Stimulated activated naive CD4-positive, alpha-beta T cell (primary cell): Measurements from ENCODE around the gene DIPK1A.

ENCODE experiments used
- DNase-seq, 6 experiments: peaks; one replicate each; lab custom pipeline; 2025; lab: John Stamatoyannopoulos, UW

Gene DIPK1A

DNA sequence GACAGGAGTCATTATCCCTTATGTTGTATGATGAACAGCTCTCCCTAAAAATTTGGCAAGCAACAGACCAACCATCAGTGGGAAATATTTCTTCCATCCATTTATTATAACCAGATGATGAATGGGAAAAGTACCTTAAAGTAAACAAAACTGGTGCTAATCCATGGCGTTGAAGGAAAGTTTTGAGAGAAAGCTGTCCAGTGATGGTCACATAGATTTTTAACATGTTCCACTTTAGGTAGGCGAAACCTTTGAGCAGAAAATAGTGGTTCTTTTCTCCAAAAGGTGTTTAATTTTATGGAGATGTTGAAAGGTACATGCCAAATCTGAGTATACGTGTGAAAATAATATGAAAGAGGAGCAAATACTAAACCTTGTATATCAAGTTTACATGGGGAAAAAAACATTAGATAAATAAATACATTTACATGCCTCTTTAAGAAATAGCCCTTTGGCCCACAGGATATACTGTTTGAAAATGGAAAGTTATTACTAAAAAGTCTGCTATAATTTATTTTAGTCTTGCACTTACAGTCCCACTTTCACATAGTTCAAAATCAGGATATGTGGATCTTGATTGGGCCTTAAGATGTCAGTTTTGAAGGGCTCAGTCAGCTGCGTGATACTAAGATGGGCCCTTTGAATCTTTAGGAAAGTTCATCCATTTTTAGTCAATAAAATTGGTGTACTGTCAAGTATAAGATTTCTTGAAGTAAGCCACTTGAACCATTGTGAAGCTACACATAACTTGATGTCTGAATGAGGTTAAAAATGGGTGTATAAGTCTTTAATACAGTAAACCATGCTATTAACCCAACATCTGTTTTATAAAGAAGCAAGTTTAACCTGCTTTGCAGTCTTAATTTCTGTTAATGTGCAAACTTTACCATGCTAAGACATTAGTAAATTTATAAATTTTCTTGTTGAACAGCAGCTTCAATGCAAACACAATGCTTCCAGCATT is 118.9 kb downstream of the DIPK1A start:
- no peak for DNase-seq

- DNase-seq: no peak
These were observed 120.7 kb downstream of the DIPK1A start for GRCh38 chr1:92840600-92840999.

DNA sequence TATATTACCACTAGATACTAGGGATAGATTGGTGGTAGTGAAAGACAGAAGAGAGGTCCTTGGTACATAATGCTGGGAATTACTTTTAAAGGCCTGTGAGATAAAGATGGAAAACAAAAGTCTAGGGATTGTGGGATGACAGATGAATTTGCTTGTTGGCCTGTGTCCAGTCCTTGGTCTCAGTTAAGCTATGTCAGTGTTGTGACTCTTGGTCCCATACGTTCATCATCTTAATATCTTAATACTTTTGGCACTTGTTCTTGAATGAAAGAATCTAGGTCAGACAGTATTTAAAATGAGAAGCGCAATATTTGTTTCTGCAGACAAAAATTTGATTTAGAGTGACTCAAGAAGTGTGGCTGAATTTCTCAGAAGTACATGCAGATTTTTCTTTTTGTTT is 121.8 kb downstream of the DIPK1A start:
- DNase-seq: no peak

DNA sequence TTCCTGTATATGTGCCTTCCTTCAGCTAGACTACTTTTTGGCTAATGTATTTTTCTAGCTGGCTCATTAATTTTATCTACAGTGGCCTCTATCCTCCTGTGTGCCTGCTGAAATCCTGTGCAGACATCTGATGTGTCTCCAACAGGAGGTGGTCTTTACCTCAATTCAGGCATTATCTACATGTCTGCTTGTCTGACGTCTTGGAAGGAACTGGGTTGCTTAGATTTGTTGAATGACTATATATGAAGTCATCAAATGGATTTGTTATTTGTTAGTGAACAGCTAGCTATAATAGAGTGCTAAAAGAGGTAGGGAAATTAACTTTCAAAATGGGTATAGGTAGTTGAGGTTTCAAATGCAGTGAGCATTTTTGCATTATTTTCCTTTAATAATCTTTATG is 122.7 kb downstream of the DIPK1A start:
- no peak for DNase-seq

GRCh38 chr1:92837062-92837461 is 124.2 kb downstream of the DIPK1A start:
- no peak for DNase-seq

DNA sequence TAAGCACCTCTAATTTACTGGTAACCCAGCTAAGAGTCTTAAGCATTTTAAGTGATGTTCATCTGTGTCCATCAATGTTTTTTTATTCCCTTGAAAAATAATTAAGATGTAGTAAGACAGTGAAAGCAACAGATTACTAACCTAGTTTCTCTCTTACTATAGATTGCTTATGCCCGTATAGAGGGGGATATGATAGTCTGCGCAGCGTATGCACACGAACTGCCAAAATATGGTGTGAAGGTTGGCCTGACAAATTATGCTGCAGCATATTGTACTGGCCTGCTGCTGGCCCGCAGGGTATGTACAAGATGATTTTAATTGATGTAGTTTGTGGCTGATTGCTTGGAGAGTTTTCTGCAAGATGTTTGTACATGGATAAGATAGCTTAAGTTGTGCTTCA is 126.6 kb downstream of the DIPK1A start:
- no peak for DNase-seq

GRCh38 chr1:92833840-92834239 is 127.4 kb downstream of the DIPK1A start:
- DNase-seq: no peak

DNA sequence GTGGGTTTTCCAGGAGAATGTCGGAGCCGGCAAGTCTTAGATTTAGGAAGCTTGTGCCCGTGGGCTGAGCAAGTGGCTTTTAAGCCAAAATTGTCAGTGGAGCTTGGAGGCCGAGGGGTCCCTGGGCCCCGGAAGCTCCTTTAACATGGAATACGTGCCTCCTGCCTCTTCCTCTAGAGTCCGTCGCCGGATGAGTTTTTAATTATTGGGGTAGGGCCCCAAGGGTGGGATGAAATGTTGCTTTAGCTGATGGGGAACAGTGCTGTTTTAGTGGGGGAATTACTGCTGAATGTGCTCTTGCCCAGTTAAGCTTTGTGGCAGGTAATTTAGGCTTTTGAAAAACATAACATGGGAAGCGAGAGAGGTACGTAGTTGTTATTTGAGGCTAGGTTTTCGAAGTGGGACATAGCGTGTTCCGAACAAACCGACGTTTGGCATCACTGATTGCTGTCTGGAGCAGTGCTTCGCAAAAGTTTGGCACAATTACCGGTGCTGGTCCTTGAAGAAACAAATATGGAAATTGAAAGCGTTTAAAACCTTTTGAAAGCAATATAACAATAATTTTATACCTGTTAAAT is 128.6 kb downstream of the DIPK1A start:
- DNase-seq: no peak

DNA sequence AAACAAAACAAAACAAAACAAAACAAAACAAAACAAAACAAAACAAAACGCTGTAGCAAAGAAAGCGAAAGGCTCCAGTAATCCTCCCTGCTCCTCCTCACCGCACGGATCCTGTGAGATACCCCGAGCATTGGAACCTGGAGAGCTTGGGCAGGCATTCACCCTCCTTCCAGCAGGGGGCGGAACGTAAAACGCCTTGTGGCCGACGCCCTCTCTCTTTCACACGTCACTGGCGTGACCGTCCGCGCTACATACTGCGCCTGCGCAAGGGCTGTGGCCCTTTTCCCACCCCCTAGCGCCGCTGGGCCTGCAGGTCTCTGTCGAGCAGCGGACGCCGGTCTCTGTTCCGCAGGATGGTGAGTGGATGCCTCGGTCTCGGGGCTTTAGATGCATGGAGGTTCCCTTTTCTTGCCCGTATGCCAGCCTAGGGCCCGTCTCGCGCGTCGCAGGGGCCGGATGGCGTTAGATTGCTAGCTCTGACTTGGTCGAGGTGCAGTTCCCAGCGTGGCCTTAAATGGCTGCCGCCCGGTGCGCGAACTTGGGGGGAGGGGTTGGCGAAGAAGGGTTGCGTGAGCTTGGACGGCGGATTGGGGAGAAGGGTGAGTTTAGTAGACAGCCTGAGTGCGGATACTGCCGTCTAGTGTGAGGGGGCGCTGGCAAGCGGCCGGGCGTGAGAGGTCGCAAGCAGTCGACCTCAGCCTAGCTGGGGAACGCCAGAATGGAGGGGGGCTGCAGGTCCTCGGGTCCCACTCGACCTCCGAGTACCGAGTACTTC is 129.3 kb downstream of the DIPK1A start, which contains the start of gene RPL5:
RPL5 (plus strand) TSS at position 279 of the 775 bp plus-strand sequence; CDS start at position 354, 75 bp downstream.
- DNase-seq: peak; percentile 94 to 98 (median 95)

GRCh38 chr1:92831368-92831761 is 129.9 kb downstream of the DIPK1A start:
- DNase-seq: no peak

DNA sequence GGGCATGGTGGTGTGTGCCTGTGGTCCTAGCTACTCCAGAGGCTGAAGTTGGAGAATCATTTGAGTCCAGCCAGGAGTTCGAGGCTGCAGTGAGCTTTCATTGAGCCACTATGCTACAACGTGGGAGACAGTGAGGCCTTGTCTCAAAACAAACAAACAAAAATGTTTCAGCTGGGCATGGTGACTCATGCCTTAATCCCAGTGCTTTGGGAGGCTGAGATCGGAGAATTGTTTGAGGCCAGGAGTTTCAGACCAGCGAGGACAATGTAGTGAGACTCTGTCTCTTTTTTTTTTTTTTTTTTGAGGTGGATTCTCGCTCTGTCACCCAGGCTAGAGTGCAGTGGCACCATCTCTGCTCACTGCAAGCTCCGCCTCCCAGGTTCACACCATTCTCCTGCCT is 134.5 kb downstream of the DIPK1A start:
- DNase-seq: no peak

DNA sequence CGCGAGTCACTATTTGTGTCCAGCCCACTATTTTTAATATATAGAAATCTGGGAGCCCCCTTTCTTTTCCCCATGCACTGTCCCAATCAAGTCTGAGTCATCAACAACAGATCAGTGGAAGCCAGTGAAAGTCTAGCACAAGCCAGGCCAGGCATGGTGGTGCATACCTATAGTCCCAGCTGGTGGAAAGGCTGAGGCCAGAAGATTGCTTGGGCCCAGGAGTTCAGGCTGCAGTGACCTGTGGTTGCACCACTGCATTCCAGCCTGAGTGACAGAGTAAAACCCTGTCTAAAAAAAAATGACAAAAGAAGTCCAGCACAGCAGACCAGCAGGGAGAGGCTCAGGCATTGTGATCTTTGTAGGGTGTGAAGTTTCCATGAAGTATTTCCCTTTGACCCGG is 138.4 kb downstream of the DIPK1A start:
- no peak for DNase-seq

DNA sequence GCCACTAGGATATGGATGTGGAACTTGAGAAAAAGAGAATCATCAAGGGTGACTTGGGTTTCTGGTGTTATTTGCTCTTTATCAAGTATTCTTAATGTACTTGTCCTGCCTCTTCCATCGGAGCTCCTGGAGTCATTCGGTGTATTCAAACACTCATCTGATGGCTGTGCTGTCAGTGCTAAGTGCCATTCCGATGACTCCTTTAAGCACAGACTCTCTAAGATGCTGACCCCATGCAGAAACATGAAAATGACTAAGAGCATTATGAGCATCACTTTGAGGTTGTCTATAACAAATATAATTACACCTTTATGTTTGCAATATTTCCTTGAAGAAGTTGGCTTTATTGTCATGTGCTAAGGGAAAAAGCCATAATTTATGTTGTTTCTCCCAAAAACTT is 140.7 kb downstream of the DIPK1A start:
- DNase-seq: no peak

DNA sequence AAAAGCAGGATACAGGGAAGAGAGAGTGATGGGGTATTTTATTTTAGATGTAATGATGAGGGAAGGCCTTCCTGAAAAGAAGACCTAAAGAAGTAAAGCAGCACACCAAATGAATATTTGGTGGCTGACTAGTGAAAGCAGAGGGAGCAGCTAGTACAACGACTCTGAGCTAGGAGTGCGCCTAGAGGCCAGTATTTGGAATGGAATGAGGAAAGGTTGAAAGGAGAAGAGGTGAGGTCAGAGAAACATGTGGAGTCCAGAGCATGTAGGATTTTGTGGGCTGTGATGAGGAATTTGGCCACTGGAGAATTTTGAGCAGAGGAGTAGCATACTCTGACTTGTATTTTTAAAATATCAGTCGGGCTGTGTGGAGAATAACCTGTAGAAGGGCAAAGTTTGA is 141.2 kb downstream of the DIPK1A start:
- no peak for DNase-seq

- peak in 3 of 6 experiments; percentile 3 to 20 (median 7) for DNase-seq
These were observed 143.1 kb downstream of the DIPK1A start for GRCh38 chr1:92817986-92818764.

GRCh38 chr1:92817137-92817697 is 144.0 kb downstream of the DIPK1A start:
- no peak for DNase-seq

- DNase-seq: no peak
These were observed 144.5 kb downstream of the DIPK1A start for GRCh38 chr1:92816732-92817131.

DNA sequence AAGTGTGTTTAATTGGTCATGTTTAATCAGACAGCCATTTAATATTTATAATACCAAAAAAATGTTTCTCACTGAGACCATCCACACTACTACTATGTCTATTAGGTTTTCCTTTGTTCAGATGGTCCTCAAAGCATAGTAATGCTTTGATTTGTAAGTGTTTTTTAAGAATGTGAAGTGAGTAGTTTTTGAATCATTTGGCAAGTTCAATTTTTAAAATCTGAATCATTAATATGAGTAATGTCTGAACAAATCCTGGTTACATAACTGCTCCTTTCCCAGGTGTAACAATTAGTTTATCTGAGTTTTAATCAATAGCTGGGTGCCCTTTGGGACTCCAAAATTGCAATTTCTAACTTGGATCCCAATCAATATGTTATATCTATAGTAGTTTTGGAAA is 152.9 kb downstream of the DIPK1A start:
- DNase-seq: no peak

GRCh38 chr1:92805216-92805615 is 156.0 kb downstream of the DIPK1A start:
- no peak for DNase-seq

- peak in 2 of 6 experiments; percentile 4 to 13 for DNase-seq
These were observed 156.5 kb downstream of the DIPK1A start for GRCh38 chr1:92804721-92805201.
